ENCODE data around the gene EFEMP1. TPM values are rescaled to one million over a fixed set of nuclear protein-coding genes. Genes with fewer than 3 reads are reported as not detected.

Gene EFEMP1
- total and polyA plus RNA-seq, 2 experiments from 2014 or later = 0.66 to 2.4 TPM

DNA sequence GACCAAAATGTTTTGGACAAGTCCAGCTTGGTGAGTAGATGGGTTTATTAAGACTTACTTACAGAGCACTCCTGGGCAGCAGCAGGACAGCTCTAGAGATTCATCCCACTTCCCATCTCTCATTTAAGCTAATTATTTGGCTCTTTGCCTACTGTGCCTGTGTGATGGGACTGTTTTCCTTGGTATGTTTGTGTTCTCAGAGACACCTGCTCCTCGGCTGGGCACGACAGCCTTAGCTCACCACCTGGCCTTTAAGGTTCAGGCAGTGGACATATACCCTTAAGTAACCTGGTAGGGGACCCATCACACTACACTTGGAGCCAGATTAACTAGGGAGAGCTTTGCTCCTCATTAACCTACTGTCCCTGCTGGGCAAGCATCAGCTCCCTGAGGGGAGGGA lies 41.7 kb upstream of the EFEMP1 start:
- no peaks in the 10 kb centered on the region for H3K36me3 ChIP-seq
- H3K4me3 ChIP-seq = no peak overlapping the region
- no peaks in the 10 kb centered on the region for H3K9me3 ChIP-seq (ENCODE audit: low read depth)
- TF ChIP-seq, protein P1, sequence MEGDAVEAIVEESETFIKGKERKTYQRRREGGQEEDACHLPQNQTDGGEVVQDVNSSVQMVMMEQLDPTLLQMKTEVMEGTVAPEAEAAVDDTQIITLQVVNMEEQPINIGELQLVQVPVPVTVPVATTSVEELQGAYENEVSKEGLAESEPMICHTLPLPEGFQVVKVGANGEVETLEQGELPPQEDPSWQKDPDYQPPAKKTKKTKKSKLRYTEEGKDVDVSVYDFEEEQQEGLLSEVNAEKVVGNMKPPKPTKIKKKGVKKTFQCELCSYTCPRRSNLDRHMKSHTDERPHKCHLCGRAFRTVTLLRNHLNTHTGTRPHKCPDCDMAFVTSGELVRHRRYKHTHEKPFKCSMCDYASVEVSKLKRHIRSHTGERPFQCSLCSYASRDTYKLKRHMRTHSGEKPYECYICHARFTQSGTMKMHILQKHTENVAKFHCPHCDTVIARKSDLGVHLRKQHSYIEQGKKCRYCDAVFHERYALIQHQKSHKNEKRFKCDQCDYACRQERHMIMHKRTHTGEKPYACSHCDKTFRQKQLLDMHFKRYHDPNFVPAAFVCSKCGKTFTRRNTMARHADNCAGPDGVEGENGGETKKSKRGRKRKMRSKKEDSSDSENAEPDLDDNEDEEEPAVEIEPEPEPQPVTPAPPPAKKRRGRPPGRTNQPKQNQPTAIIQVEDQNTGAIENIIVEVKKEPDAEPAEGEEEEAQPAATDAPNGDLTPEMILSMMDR (IDR thresholded peaks at IDR 0.05; ENCODE audit: low read depth, low read length) = no peak
- DNase-seq (ENCODE audit: low read depth in 1 of 2, low spot score in 1 of 2) = no peak
- H3K27me3 ChIP-seq = no peaks in the 10 kb centered on the region
- no peaks in the 10 kb centered on the region for H3K4me1 ChIP-seq (ENCODE audit: low read depth)
- H3K27ac ChIP-seq = no peak overlapping the region

- TF ChIP-seq, protein P1 (IDR thresholded peaks at IDR 0.05; ENCODE audit: low read depth, low read length) = no peak
- Histone ChIP-seq H3K27me3 (no peaks in the 10 kb centered on the region), H3K4me1 (ENCODE audit: low read depth) (no peaks in the 10 kb centered on the region), H3K4me3 (no peak overlapping the region), H3K27ac (no peak overlapping the region), H3K9me3 (ENCODE audit: low read depth) (no peaks in the 10 kb centered on the region), H3K36me3 (no peaks in the 10 kb centered on the region)
- no peak for DNase-seq (ENCODE audit: low read depth in 1 of 2, low spot score in 1 of 2)
Measured at GRCh38 chr2:55962915-55963314, 39.3 kb upstream of the EFEMP1 start.

DNA sequence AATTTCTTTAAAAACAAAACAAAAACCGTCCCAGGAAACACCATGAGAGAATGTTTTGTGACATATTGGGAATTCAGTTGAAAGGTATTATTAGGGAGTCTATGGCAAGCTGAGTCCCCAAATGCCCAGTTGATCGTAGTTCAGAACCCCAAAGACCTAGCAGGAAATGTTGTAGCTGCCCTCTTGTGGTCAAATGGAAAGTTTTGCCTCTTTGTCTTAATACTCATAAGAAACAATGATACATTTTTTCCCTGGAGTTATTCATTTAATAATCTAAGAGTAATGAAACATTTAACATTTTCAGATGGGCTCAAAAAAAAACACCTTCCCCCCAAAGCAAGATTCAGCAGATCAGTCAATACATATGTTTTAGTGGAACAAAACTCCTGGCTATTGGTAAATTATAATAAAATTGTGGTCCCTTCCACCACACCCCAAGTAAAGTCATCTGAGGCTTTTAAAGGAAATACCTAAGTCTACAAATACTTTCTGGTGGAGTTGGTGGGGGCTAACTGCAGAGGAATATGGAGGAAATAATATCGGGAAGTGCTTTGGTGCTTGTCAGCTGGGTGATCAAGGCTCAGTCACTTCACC lies 37.8 kb upstream of the EFEMP1 start:
- Histone ChIP-seq H3K27me3 (no peaks in the 10 kb centered on the region), H3K27ac (no peak overlapping the region), H3K4me3 (no peak overlapping the region), H3K4me1 (ENCODE audit: low read depth) (no peaks in the 10 kb centered on the region), H3K9me3 (ENCODE audit: low read depth) (no peaks in the 10 kb centered on the region), H3K36me3 (no peaks in the 10 kb centered on the region)
- TF ChIP-seq, protein P1 (IDR thresholded peaks at IDR 0.05; ENCODE audit: low read depth, low read length) = peak; percentile 70
- peak; percentile 29 to 78 for DNase-seq (ENCODE audit: low read depth in 1 of 2, low spot score in 1 of 2)

DNA sequence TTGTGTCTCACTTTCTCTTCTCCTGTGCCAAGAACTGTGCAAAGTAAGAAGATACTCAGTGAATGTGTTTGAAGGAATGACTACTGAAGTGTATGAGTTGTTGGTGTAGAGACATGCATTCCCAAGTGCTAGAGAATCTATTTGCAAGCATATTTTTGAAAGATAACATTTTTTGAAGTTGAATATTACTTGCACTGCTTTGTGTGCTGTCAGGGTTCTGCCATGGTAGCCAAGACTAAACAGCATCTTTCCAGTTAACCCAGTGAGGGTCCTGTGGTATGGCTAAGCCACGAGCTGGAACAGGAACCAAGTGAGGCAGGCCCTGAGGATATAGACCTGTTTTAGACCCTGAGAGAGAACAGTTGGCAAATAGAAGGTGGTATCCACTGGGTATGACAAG lies 35.2 kb upstream of the EFEMP1 start:
- Histone ChIP-seq H3K27ac (no peak overlapping the region), H3K4me1 (ENCODE audit: low read depth) (no peaks in the 10 kb centered on the region), H3K36me3 (no peaks in the 10 kb centered on the region), H3K9me3 (ENCODE audit: low read depth) (no peaks in the 10 kb centered on the region), H3K27me3 (no peaks in the 10 kb centered on the region), H3K4me3 (no peak overlapping the region)
- DNase-seq (ENCODE audit: low read depth in 1 of 2, low spot score in 1 of 2) = no peak
- TF ChIP-seq, protein P1 (IDR thresholded peaks at IDR 0.05; ENCODE audit: low read depth, low read length) = no peak

DNA sequence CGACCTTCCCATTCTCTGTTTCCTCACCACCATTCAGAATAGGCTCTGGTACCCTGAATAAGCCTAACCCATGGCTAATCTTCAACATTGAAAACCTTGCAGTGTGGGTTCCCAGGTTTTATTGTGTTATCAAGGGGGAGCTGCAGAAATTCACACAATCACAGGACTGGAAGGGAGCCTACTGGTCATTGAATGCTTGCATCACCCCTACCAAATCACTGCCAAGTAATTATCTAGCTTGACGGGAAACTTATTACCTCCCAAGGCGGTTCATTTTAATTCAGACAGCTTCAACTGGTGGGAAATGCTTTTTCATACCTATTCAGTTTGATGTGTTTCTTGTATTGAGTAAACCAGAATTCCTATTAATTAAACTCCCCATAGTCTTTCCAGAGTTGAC lies 33.6 kb upstream of the EFEMP1 start:
- H3K27me3 ChIP-seq = no peaks in the 10 kb centered on the region
- H3K4me1 ChIP-seq (ENCODE audit: low read depth) = no peaks in the 10 kb centered on the region
- no peak overlapping the region for H3K4me3 ChIP-seq
- H3K9me3 ChIP-seq (ENCODE audit: low read depth) = no peaks in the 10 kb centered on the region
- DNase-seq (ENCODE audit: low read depth in 1 of 2, low spot score in 1 of 2) = peak in 1 of 2 donors; percentile 80
- TF ChIP-seq, protein P1 (IDR thresholded peaks at IDR 0.05; ENCODE audit: low read depth, low read length) = no peak
- no peak overlapping the region for H3K27ac ChIP-seq
- H3K36me3 ChIP-seq = no peaks in the 10 kb centered on the region

All from cardiac muscle cell (in vitro differentiated cells and primary cell).